Measurements from ENCODE around the gene MPP3.

Gene MPP3

GRCh38 chr17:43823350-43824084, 9.4 kb downstream of the MPP3 start:
- Mint-ChIP-seq H3K9me3 (no peaks in the 10 kb centered on the region), H3K27ac (no peak overlapping the region), H3K4me3 (no peak overlapping the region), H3K36me3 (ENCODE audit: low read depth) (peaks cover 39% of the 10 kb centered on the region), H3K4me1 (no peaks in the 10 kb centered on the region), H3K27me3 (ENCODE audit: low read depth, poor library complexity) (peaks cover 3% of the 10 kb centered on the region)
- DNase-seq, result no peak
- TF ChIP-seq CTCF (IDR thresholded peaks at IDR 0.05), result no peak

GRCh38 chr17:43822570-43823190, 10.3 kb downstream of the MPP3 start:
- H3K4me1 Mint-ChIP-seq, result no peaks in the 10 kb centered on the region
- no peak overlapping the region for H3K4me3 Mint-ChIP-seq
- no peaks in the 10 kb centered on the region for H3K9me3 Mint-ChIP-seq
- H3K36me3 Mint-ChIP-seq (ENCODE audit: low read depth), result peaks cover 33% of the 10 kb centered on the region
- peaks cover 3% of the 10 kb centered on the region for H3K27me3 Mint-ChIP-seq (ENCODE audit: low read depth, poor library complexity)
- no peak for TF ChIP-seq CTCF (IDR thresholded peaks at IDR 0.05)
- DNase-seq, result no peak
- no peak overlapping the region for H3K27ac Mint-ChIP-seq

- H3K4me3 Mint-ChIP-seq, result no peak overlapping the region
- no peaks in the 10 kb centered on the region for H3K9me3 Mint-ChIP-seq
- no peak for TF ChIP-seq CTCF (IDR thresholded peaks at IDR 0.05)
- H3K27ac Mint-ChIP-seq, result no peak overlapping the region
- H3K36me3 Mint-ChIP-seq (ENCODE audit: low read depth), result peaks cover 30% of the 10 kb centered on the region
- peaks cover 10% of the 10 kb centered on the region for H3K4me1 Mint-ChIP-seq
- H3K27me3 Mint-ChIP-seq (ENCODE audit: low read depth, poor library complexity), result peaks cover 3% of the 10 kb centered on the region
- DNase-seq, result no peak
These were observed 12.2 kb downstream of the MPP3 start for GRCh38 chr17:43820759-43821158.

- H3K4me1 Mint-ChIP-seq, result peaks cover 17% of the 10 kb centered on the region
- DNase-seq, result no peak
- no peak overlapping the region for H3K27ac Mint-ChIP-seq
- H3K27me3 Mint-ChIP-seq (ENCODE audit: low read depth, poor library complexity), result peaks cover 4% of the 10 kb centered on the region
- no peaks in the 10 kb centered on the region for H3K9me3 Mint-ChIP-seq
- H3K4me3 Mint-ChIP-seq, result no peak overlapping the region
- peaks cover 36% of the 10 kb centered on the region for H3K36me3 Mint-ChIP-seq (ENCODE audit: low read depth)
- no peak for TF ChIP-seq CTCF (IDR thresholded peaks at IDR 0.05)
These were observed 14.0 kb downstream of the MPP3 start for GRCh38 chr17:43818966-43819365.

DNA sequence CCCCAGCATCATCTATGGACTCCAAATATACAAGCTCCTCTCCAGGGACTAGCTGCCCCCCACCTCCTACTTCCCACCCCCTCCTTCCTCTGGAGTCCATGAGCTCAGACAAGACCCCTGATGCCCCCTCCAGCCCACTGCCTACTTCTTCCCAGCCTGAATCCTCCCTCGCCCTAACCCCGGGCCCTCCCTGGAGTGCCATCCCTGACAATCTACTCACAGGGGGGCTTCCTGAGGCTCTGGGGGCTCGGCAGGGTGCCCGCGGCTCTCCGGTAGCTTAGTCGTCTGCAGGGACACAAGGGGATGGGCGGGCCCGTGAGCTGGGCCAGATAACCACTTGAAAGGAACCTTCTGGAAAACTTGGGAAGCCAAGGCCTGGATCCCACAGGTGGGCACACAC, 15.1 kb downstream of the MPP3 start:
- Mint-ChIP-seq H3K9me3 (no peaks in the 10 kb centered on the region), H3K27ac (no peak overlapping the region), H3K36me3 (ENCODE audit: low read depth) (peaks cover 36% of the 10 kb centered on the region), H3K4me3 (no peak overlapping the region), H3K4me1 (peaks cover 23% of the 10 kb centered on the region), H3K27me3 (ENCODE audit: low read depth, poor library complexity) (peaks cover 4% of the 10 kb centered on the region)
- DNase-seq, result no peak
- no peak for TF ChIP-seq CTCF (IDR thresholded peaks at IDR 0.05)
